ENCODE data around the gene A3GALT2. TPM values are rescaled to one million over a fixed set of nuclear protein-coding genes. Genes with fewer than 3 reads are reported as not detected.

A3GALT2 gene
- total RNA-seq, 1 experiment from 2014 or later = not detected

GRCh38 chr1:33287317-33287716 is 33.6 kb downstream of the A3GALT2 start (continued):
- no peak for TF ChIP-seq CDX4 (CRISPR knock-in tag; IDR thresholded peaks at IDR 0.05; ENCODE audit: borderline replicate concordance)

- peaks cover 26% of the 10 kb centered on the region for H3K36me3 Mint-ChIP-seq
- POLR2A ChIA-PET = no interaction called here
- no peak for ATAC-seq
These were observed 34.3 kb downstream of the A3GALT2 start for GRCh38 chr1:33286451-33287185.

GRCh38 chr1:33284049-33284448 is 36.8 kb downstream of the A3GALT2 start:
- ChIA-PET CTCF (interaction anchor here (1.1 kb wide), 1 partner anchor 11 kb away, joined by 3 read pairs; no protein-coding TSS in a partner anchor), POLR2A (no interaction called here)
- no peak overlapping the region for H3K4me3 Mint-ChIP-seq
- no peaks in the 10 kb centered on the region for H3K27me3 Mint-ChIP-seq (ENCODE audit: low read depth)
- DNase-seq (ENCODE audit: low spot score) (no peak), ATAC-seq (no peak)
- H3K36me3 Mint-ChIP-seq = peaks cover 24% of the 10 kb centered on the region
- no peaks in the 10 kb centered on the region for H3K4me1 Mint-ChIP-seq
- TF ChIP-seq SOX15 (CRISPR knock-in tag; IDR thresholded peaks at IDR 0.05) (no peak), ZNF396 (CRISPR knock-in tag; IDR thresholded peaks at IDR 0.05; ENCODE audit: borderline replicate concordance) (no peak), ZNF512 (CRISPR knock-in tag; IDR thresholded peaks at IDR 0.05; ENCODE audit: borderline replicate concordance) (no peak), IRF2 (CRISPR knock-in tag; IDR thresholded peaks at IDR 0.05; ENCODE audit: borderline replicate concordance, low read depth) (no peak), FOXJ3 (CRISPR knock-in tag; IDR thresholded peaks at IDR 0.05; ENCODE audit: borderline replicate concordance) (no peak), ERG (CRISPR knock-in tag; IDR thresholded peaks at IDR 0.05) (no peak), ZNF232 (CRISPR knock-in tag; IDR thresholded peaks at IDR 0.05) (no peak), ZNF219 (CRISPR knock-in tag; IDR thresholded peaks at IDR 0.05; ENCODE audit: borderline replicate concordance) (no peak), OVOL2 (CRISPR knock-in tag; IDR thresholded peaks at IDR 0.05; ENCODE audit: borderline replicate concordance) (no peak), NFYB (CRISPR knock-in tag; conservative IDR thresholded peaks at IDR 0.05; ENCODE audit: low read depth) (no peak), RORB (CRISPR knock-in tag; IDR thresholded peaks at IDR 0.05) (no peak), ZNF121 (CRISPR knock-in tag; IDR thresholded peaks at IDR 0.05) (no peak), TCF7 (CRISPR knock-in tag; IDR thresholded peaks at IDR 0.05; ENCODE audit: low read depth) (no peak), NR3C1 (CRISPR knock-in tag; conservative IDR thresholded peaks at IDR 0.05; ENCODE audit: low read depth) (no peak), CBFB (CRISPR knock-in tag; IDR thresholded peaks at IDR 0.05; ENCODE audit: low read depth) (no peak), ZBTB21 (CRISPR knock-in tag; IDR thresholded peaks at IDR 0.05; ENCODE audit: borderline replicate concordance) (no peak)
- no peaks in the 10 kb centered on the region for H3K9me3 Mint-ChIP-seq
- H3K27ac Mint-ChIP-seq = no peak overlapping the region

More at GRCh38 chr1:33286451-33287185, 34.3 kb downstream of the A3GALT2 start:
- DNase-seq (ENCODE audit: low spot score) = no peak
- TF ChIP-seq MXD4 (CRISPR knock-in tag; IDR thresholded peaks at IDR 0.05; ENCODE audit: borderline replicate concordance) (no peak), PRRX2 (CRISPR knock-in tag; IDR thresholded peaks at IDR 0.05) (no peak), NFATC4 (CRISPR knock-in tag; IDR thresholded peaks at IDR 0.05) (no peak), ATF1 (CRISPR knock-in tag; IDR thresholded peaks at IDR 0.05) (no peak), ZNF138 (CRISPR knock-in tag; conservative IDR thresholded peaks at IDR 0.05) (no peak), CREM (CRISPR knock-in tag; IDR thresholded peaks at IDR 0.05) (no peak), SMAD3 (CRISPR knock-in tag; IDR thresholded peaks at IDR 0.05; ENCODE audit: borderline replicate concordance) (no peak), NR3C1 (CRISPR knock-in tag; conservative IDR thresholded peaks at IDR 0.05; ENCODE audit: low read depth) (no peak), KAT7 (CRISPR knock-in tag; IDR thresholded peaks at IDR 0.05; ENCODE audit: borderline replicate concordance) (no peak), E2F5 (CRISPR knock-in tag; IDR thresholded peaks at IDR 0.05) (no peak), MLX (CRISPR knock-in tag; IDR thresholded peaks at IDR 0.05) (no peak), ZNF317 (CRISPR knock-in tag; IDR thresholded peaks at IDR 0.05; ENCODE audit: borderline replicate concordance, low read depth) (no peak)
- Mint-ChIP-seq H3K27me3 (ENCODE audit: low read depth) (no peaks in the 10 kb centered on the region), H3K4me1 (no peaks in the 10 kb centered on the region), H3K9me3 (peaks cover 3% of the 10 kb centered on the region; the same call in 1 of the 2 replicates), H3K4me3 (no peak overlapping the region), H3K27ac (no peak overlapping the region)
- CTCF ChIA-PET = no interaction called here

All from WTC11 (cell line).